Epithelial cell of prostate (primary cell): ENCODE data around the gene GET4.

Source experiments
- DNase-seq: peaks from one replicate; pipeline ENCODE4 v3.0.0-alpha.2; 2011; ENCODE audit warnings: low read depth, low spot score
- H3K27ac ChIP-seq: fragments of 450-650 bp; 2 replicates; pipeline ENCODE4 v1.5.1; 2017; ENCODE audit warnings: mild to moderate bottlenecking

GET4 gene

DNA sequence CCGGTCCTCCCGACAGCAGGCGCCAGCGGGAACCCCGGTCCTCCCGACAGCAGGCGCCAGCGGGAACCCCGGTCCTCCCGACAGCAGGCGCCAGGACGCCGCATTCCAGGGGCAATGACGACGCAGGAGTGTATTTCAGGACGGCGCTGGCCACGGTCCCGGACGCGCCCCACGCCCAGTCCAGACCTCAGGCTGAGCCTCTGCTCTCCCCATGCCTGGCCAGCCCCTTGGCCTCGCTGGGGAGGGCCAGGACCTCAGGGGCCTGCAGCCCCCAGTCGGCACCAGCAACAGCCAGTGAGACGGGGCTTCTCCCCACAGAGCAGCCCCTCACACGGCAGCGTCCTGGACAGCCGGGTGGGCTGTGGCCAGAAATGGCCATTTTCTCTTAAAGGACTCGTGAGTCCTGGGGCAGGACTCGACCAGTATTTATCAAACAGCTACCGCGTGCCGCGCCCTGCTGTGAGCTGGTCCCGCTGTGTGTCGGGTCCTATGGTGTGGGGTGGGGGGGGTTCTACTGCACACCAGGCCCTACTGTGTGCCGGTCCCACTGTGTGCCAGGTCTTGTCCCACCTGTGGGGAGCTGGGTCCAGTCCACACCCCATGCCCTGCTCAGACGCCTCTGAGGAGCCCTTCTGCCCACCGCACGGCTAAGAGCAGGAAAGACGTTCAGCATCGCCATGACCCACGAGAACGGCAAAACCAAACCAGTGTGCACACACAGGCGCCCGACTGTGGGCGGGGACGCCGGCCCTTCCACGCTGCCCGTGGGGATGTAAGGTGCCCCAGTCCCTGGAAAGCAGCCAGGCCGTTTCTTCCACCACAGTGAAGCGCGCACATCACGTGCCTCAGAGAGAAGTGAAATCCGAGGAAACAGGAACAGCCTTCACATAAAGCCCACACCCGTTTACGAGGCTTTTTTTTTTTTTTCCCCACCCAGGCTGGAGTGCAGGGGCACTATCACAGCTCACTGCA is 33.3 kb downstream of the GET4 start:
- DNase-seq: no peak
- H3K27ac ChIP-seq: no peak overlapping the region

DNA sequence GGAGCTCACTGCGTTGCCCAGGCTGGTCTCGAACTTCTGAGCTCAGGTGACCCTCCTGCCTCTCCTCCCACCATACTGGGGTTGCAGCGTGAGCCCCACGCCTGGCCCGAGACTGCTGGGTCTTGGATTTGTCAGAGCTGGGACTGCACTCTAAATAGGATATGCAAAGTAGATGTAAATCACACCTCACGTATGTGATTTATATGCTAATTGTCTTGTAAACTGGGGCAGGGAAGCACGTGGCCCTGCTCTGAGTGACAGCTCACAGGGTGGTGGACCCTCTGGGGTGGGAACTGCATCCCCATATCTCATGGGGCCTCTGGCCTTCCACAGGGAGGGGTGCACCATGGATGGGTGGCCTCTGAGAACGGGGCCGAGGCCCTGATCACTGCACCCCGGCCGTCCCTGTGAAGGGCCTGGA is 34.1 kb downstream of the GET4 start:
- DNase-seq: no peak
- H3K27ac ChIP-seq: no peak overlapping the region

DNA sequence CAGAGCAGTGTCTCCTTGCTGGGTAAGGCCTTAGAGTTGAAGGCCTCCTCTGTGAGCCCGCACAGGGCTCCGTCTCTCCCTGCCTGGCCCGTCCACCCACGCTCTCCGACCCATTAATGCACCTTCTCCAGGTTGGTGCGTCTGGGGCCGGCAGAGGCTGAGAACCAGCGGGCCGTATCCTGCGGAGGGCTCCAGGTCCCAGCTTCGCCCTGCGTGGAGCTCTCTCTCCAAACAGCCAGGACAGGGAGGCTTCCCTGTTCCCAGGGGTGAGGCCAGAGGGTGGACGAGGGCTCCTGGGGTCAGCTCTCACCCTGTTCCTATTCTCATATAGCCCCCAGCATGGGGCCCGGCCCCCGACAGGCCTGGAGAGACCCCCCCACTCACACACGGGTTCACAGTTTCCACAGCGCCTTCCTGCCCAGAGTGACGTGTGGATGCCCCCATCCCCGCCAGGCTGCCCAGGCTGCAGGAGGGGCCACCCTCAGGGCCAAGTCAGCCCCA is 34.6 kb downstream of the GET4 start:
- H3K27ac ChIP-seq: no peak overlapping the region
- DNase-seq: no peak

DNA sequence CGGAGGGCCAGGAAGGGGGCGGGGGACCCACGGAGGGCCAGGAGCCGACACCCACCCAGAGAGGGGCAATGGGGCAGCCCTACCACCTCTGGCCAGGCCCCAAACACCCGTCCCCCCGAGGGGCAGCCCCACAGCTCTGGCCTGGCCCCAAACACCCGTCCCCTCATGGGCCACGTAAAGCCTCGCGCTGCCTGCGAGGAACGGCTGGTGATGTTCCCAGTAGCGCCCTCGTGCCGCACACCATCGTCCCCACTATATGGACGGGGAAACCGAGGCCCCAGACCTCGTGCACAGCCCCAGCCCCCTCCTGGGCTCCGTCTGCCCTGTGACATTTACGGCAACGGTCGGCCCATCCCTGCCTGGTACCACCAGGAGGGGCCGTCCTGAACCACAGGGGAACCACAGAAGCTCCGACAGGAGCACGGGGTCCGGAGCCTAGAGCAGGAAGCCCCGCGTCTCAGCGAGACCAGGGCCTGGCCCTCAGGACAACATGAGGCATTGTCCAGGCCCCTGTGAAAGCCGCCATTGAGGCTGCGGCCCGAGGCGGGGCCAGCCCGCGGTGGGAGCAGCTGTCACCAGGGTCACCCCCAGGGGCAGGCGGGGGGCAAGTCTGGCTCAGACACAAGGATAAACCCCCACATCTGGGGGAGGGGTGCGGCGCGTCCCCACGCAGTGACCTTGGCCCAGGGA is 35.6 kb downstream of the GET4 start:
- DNase-seq: no peak
- H3K27ac ChIP-seq: no peak overlapping the region

DNA sequence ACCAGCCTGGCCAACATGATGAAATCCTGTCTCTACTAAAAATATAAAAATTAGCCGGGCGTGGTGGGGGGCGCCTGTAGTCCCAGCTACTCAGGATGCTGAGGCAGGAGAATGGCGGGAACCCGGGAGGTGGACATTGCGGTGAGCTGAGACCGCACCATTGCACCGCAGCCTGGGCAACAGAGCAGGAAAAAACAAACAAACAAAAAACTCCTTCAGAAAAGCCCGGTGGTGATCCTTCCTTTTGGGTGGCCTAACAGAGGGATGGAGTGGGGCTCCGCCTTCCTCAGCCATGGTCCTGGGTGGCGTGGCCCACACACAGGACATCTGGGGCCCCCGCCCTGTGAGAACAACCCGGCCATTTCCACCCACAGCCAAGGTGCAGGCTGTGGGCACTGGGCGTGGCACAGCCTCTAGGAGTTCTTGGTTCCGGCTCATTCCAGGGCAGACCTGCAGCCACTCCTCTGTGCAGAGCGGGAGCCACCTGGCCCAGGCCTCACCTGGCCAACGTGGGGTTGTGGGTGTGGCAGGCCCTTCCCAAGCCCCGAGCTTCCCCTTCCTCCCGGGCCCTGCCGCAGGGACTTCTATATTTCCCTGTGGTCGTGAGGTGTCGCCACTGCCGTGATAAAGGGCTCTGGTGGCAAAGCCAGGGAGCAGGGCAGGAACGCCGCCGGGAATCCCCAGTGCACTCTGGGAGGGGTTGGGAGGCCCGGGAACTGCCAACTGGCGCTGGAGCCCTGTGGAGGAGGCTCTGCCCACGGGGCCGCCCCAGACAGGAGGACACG is 37.6 kb downstream of the GET4 start:
- H3K27ac ChIP-seq: peak overlapping the region; percentile 2
- DNase-seq: peak; percentile 22

DNA sequence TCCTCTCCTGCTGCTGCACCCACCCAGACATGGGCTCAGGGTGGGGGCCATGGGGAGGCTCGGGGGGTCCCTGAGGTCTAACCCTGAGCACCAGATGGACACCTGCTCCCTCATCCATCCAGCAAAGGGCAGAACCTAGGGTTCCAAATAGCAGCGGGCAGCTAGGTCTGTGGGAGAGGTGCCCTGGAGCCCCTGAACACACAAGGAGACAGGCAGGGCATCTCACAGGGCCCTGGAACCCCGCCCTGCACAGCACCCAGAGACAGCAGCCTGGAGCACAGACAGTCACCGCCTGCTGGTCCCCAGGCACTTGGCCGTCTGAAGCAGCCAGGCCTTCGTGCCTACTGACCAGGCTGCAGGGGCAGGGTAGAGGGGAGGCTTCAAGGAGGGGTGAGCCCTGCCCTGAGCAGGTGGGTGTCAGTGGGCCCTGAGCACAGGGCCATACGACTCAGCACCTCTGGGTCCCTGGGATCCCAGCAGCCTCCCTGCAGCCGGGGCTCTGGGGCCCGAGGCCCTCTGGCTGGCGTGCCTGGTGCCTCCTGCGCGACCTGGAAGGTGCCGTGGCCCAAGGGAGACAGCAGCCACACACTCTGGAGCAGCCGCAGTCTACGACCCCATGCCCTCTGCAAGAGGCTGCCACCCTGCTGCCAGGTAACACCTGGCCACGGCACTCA is 38.3 kb downstream of the GET4 start:
- peak overlapping the region; percentile 2 for H3K27ac ChIP-seq
- DNase-seq: no peak

DNA sequence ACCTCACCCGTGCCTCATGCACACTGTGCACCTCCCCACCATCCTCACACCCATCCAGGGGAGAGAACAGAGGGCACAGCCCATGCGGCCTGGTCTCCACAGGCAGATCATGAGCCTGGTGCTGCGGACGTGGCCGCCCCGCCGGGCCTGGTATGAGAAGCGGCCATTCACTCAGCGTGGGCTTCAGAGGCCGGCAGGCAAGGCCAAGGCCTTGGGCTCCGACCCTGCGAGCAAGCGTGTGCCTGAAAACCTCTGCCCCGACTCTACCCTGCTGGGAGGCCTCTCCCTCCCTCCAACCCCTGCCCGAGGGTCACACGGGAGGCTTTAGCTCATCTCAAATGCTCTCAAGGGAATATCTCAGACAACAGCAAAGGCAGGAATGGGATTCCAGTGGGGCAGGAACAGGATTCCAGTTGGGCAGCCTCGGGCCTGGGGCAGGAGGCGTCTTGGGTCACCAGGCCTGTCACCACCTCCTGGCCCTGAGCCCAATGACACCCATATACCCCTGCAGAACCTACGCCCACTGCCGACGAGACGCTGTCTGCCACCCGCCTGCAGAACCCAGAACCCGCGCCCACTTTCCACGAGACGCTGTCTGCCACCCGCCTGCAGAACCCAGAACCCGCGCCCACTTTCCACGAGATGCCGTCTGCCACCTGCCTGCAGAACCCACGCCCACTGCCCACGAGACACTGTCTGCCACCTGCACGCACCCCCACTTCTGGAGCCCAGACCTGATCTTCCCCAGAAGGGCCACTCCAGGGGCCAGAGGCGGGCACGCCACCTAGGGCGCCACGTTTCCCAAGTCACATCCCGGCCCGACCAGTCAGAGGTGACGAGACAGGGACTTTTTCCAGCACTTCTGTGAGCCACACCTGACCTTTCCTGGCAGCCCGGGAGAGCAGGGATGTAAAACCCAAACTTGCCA is 39.2 kb downstream of the GET4 start:
- no peak overlapping the region for H3K27ac ChIP-seq
- no peak for DNase-seq

DNA sequence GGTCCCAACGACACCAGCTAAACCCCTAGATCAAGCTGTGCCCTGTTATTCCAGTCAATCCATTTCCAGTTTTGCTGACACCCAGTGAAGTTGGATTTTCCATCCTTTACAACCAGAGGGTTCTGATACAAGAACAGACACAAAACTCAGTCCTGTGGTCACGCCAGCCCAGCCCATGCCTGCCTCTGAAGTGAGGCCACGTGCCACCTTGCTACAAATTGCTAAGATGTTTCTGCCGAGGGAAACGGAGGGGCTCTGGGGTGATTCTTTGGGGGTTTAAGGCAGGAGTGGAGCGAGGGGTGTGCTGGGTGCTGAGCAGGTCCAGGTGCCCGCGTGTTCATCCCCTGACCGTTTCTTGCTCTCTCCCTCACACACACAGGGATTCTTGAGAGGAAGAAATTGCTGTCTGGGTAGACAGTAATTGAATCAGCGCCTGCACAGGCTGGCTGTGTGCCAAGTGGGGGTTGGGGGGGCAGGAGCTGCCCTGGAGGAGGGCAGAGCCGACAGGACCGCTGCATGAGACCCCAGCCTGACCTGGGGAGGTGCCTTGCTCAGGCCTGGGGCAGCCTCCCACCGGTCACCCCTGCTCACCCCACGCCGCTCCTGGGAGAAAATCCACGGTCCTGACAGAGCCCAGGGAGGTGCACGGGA is 40.1 kb downstream of the GET4 start:
- no peak for DNase-seq
- H3K27ac ChIP-seq: no peak overlapping the region

DNA sequence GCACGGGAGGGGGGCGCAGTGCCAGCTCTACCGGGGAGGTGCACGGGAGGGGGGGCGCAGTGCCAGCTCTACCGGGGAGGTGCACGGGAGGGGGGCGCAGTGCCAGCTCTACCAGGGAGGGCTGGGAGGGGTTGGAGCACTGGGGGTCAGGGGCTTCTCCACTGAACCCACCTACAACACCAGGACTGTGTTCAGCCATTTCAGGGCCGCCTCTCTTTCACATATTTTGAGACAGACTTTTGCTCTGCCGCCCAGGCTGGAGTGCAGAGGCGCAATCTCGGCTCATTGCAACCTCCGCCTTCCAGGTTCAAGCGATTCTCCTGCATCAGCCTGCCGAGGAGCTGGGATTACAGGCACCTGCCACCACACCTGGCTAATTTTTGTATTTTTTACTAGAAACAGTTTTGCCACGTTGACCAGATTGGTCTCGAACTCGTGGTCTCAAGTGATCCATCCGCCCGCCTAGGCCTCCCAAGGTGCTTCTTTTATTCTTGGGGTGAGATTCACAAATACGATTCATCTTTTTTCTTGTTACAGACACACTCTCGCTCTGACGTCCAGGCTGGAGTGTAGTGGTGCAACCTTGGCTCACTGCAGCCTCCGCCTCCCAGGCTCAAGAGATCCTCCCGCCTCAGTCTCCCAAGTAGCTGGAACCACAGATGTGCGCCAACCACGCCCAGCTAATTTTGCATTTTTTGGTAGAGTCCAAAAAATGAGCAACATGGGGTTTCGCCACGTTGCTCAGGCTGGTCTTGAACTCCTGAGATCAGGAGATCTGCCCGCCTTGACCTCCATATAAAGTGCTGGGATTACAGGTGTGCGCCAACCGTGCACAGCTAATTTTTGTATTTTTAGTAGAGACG is 41.1 kb downstream of the GET4 start:
- H3K27ac ChIP-seq: no peak overlapping the region
- DNase-seq: no peak

DNA sequence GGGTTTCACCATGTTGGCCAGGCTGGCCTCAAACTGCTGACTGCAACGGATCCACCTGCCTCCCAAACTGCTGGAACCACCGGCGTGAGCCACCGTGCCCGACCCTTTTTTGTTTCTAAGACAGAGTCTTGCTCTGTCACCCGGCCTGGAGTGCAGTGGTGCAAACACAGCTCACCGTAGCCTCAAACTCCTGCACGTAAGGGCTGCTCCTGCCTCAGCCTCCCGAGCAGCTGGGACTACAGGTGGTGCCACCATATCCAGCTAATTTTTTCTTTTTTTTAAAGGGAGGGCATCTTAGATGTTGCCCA is 41.7 kb downstream of the GET4 start:
- no peak for DNase-seq
- no peak overlapping the region for H3K27ac ChIP-seq

DNA sequence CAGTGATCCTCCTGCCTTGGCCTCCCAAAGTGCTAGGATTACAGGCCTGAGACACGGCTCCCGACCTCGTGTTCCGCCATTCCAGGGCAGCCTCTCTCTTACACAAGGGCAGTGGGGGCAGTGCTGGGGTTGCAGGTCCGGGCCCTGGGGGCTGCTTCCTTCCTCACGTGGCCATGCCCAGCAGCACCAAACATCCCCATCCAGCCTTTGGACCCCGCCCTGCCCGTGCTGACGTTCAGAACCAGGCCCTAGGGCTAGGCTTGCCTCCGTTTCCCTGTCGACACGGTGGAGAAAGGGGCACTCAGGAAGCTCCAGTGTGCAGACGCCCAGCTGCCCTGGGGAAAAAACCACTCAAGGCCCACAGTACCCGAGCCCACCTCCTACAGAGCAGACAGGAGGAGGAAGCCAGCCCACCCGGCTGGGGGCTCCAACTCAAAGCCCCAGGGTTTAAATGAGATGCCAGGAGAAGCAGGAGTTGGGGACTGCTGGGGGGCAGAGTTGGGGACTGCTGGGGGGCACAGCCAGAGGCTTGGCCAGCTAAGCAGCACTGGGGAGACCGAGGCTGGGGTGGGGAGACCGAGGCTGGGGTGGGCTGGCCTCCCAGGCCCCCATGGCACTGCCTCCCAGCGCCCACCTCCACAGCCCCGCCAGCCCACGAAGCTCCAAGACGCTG is 42.2 kb downstream of the GET4 start:
- H3K27ac ChIP-seq: no peak overlapping the region
- DNase-seq: no peak

DNA sequence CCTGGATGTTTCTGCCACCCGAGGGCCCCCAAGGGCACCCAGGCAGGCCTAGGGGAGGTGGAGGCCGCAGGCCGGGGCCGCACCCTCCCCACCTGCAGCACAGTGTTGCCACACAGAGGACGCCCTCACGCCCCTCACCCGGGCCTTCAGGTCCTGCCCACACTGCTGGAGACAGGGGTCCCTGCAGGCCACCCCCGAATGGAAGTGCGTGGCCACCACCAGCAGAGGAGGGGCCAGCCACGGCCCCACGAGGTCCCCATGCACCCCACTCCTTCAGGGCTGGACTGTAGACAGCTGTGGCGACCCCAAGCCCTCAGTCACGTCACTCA is 42.7 kb downstream of the GET4 start:
- DNase-seq: no peak

DNA sequence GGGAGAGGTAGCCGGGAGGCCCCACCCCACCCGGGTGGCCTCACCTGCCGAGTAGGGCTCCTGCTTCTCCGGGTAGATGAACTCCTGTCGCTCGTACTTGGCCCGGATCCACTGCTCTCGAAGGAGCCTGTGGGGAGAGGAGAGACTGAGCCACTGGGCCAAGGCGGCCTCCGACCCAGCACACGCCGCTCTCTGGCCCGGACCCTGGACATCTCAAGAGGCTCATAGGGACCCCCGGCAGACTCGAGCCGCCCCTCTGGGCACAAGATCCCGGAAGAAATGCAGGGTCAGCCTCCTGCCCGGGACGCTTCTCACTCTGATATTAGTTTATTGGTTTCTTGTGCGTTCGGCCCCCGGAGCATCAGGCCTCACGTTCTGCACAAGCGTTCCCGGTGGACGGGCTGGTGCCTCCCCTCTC is 43.6 kb downstream of the GET4 start:
- H3K27ac ChIP-seq: no peak overlapping the region
- no peak for DNase-seq

More for the DNA sequence above, 42.7 kb downstream of the GET4 start:
- no peak overlapping the region for H3K27ac ChIP-seq

DNA sequence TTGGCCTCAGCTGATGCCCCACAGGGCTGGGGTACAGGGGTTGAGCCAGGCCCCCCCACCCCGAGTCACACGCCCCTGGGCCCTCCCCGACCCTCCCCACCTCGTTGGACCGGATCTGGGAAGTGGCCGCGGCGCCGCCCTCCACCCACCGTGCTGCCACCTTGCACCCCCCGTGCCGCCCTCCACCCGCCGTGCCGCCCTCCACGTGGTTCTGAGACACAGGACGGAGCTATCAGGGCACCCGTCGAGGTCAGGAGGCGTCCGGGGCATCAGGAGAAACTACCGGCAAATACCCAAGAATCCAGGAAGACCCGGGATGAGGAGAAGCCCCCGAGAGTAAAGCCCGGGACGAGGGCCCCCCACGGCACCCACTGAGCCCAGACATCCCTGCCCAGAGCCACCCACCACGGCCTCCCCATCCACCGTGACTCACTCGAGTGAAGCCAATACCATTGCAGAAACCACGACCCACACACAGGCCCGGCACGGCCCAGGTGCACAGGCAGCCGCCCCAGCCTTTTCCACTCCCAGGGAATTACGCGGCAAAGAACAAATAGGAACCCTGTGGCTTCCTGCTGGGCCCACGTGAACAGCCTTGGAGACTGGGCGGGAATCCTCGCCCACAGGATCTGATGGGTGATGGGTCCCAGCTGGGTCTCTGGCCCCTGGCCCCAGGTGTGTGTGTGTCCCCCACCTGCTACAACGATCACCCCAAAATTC is 44.2 kb downstream of the GET4 start:
- no peak overlapping the region for H3K27ac ChIP-seq

DNA sequence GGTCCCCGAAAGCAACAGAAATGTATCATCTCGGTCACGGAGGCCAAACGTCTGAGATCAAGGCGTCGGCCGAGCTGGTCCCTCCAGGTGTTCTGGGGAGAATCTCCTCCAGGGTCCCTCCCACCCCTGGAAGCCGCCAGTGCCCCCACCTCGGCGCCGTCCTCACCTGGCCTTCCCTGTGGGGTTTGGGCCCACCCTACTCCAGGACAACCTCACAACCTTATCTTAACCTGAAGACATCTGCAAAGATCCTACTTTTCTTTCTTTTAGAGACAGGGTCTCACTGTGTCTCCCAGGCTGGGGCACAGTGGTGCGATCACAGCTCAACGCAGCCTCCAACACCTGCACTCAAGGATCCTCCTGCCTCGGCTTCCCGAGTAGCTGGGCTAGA is 44.7 kb downstream of the GET4 start:
- no peak for DNase-seq
- H3K27ac ChIP-seq: no peak overlapping the region

More for the DNA sequence above, 44.2 kb downstream of the GET4 start:
- DNase-seq: no peak

DNA sequence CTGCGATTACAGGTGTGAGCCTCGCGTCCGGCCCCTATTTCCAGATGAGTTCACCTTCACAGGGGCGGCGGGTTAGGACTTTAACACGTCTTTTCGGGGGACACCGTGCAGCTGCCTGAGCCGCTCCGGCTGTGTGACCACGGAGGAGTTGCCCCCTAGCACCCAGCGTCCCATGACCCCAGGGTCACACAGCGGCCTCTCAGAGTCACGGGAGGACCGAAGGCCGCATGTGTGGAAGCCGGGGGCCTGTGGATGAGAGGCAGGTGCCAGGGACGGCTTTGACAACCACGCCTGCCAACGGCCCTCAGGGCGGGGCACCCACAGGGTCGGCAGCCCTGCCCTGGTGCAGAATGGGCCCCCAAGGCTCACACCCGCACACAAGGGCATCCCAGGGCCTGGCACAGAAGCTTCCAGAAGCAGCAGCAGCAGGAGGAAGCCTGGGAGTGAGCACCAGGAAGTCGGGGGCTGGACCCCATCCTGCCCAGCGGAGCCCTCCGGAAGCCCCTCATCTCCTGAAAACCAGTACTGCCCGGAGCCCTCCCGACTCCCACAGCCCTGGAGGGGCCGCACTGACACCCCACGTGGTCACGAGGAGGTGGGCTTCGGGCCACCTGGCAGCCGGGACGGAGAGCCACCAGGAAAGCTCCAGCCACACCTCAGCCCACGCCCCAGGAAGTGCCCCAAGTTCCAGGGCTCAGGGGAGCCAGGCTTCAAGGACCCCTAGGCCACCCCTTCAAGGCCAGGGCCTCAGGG is 45.4 kb downstream of the GET4 start:
- no peak overlapping the region for H3K27ac ChIP-seq
- no peak for DNase-seq
